ENCODE measurements around the gene ARHGEF12. TPM values are rescaled to one million over a fixed set of nuclear protein-coding genes. Genes with fewer than 3 reads are reported as not detected.

Gene ARHGEF12
- total and polyA plus RNA-seq, 10 of the 15 experiments (the other 5 are each of a cell fraction or from before 2014, with no cell fraction given) = 2.7 to 40.8 (median 20.9) TPM

DNA sequence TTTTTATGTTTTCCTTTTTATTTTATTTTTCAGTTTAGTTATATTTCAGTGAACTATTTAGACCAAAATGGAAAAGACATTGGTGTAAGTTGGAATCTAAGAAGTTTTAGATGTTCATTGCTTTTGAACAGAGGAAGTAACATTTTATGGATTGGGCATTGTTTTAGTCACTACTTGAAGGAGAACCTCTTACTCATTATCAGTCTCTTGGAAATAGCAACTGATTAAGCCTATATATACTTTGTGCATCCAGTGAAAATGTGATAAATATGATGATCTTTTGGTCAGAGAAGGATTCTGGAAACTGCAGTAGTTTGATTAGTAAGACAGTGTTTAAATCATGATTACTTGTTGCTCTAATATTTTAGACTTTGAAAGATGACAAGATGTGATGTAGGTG is 14.4 kb downstream of the ARHGEF12 start:
- Histone ChIP-seq H3K4me3 (no peak overlapping the region), H3K4me2 (ENCODE audit: control insufficient read depth, insufficient read depth) (no peak overlapping the region), H4K20me1 (ENCODE audit: control insufficient read depth, insufficient read depth) (no peaks in the 10 kb centered on the region), H2AFZ (ENCODE audit: control insufficient read depth, low read depth, low read length) (no peak overlapping the region), H3K27me3 (replicated peaks in 1 of 2; ENCODE audit: control insufficient read depth in 2 of 2, insufficient read depth in 2 of 2, low read length in 1 of 2) (no peaks in the 10 kb centered on the region), H3K4me1 (ENCODE audit: control insufficient read depth, insufficient read depth, low read length) (peaks cover 4% of the 10 kb centered on the region), H3K9ac (ENCODE audit: control insufficient read depth, insufficient read depth, low read length) (no peak overlapping the region), H3K79me2 (ENCODE audit: control insufficient read depth, insufficient read depth, low read length) (peaks cover 25% of the 10 kb centered on the region), H3K27ac (ENCODE audit: control insufficient read depth, insufficient read depth) (no peak overlapping the region), H3K36me3 (ENCODE audit: control insufficient read depth in 2 of 2, insufficient read depth in 2 of 2, low read length in 1 of 2) (no peaks in the 10 kb centered on the region; a peak in 2 of 4 replicates), H3K9me3 (replicated peaks; ENCODE audit: control insufficient read depth, insufficient read depth, low read length) (no peaks in the 10 kb centered on the region)
- POLR2A ChIA-PET = no interaction called here
- in situ Hi-C loops (cut with MboI) = no loop called here
- TF ChIP-seq, protein P1, sequence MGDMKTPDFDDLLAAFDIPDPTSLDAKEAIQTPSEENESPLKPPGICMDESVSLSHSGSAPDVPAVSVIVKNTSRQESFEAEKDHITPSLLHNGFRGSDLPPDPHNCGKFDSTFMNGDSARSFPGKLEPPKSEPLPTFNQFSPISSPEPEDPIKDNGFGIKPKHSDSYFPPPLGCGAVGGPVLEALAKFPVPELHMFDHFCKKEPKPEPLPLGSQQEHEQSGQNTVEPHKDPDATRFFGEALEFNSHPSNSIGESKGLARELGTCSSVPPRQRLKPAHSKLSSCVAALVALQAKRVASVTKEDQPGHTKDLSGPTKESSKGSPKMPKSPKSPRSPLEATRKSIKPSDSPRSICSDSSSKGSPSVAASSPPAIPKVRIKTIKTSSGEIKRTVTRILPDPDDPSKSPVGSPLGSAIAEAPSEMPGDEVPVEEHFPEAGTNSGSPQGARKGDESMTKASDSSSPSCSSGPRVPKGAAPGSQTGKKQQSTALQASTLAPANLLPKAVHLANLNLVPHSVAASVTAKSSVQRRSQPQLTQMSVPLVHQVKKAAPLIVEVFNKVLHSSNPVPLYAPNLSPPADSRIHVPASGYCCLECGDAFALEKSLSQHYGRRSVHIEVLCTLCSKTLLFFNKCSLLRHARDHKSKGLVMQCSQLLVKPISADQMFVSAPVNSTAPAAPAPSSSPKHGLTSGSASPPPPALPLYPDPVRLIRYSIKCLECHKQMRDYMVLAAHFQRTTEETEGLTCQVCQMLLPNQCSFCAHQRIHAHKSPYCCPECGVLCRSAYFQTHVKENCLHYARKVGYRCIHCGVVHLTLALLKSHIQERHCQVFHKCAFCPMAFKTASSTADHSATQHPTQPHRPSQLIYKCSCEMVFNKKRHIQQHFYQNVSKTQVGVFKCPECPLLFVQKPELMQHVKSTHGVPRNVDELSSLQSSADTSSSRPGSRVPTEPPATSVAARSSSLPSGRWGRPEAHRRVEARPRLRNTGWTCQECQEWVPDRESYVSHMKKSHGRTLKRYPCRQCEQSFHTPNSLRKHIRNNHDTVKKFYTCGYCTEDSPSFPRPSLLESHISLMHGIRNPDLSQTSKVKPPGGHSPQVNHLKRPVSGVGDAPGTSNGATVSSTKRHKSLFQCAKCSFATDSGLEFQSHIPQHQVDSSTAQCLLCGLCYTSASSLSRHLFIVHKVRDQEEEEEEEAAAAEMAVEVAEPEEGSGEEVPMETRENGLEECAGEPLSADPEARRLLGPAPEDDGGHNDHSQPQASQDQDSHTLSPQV (IDR thresholded peaks at IDR 0.05) = no peak
- RAD21 ChIA-PET (ENCODE audit: unreplicated experiment) = no interaction called here
- intact Hi-C loops (cut with micrococcal nuclease; ENCODE audit: unreplicated experiment) = no loop called here
- ATAC-seq (no peak), DNase-seq (ENCODE audit: low read depth, low spot score) (no peak), FAIRE-seq (no peak)
- BruUV-seq (replicated peaks) = no TSS peak
- CTCF ChIA-PET = no interaction called here
- SMC1A ChIA-PET (ENCODE audit: uncharacterized antibody, unreplicated experiment) = interaction anchor here (1.6 to 1.7 kb wide), 2 partner anchors 22 to 49 kb away, joined by 3 to 4 read pairs; no protein-coding TSS in a partner anchor

DNA sequence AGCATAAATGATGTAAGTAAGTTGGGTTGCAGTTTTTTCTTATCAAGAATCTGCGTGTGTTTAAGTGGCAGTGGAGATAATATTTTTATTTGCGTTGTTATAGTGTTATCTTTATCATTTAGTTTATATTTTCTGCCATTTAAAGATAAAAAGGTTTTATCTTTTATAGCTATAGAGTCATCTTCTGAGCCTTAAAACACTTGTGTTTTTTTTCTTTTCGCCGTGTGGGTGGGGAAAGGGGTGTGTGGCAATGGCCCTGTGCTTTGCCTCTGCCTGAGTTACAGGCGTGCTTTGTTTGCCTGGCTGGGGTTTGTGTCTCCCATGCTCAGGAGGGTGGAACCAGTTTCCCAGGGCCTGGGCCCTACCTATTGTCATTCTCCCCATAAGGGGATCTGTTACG is 16.2 kb downstream of the ARHGEF12 start:
- H3K9me3 ChIP-seq (replicated peaks; ENCODE audit: control insufficient read depth, insufficient read depth, low read length) = no peaks in the 10 kb centered on the region
- 88% methylated on average over 6 of the region's 6 CpGs for WGBS (ENCODE audit: insufficient coverage, insufficient replicate concordance, low lambda C conversion rate, missing lambda C conversion rate)
- FAIRE-seq (no peak), DNase-seq (ENCODE audit: low read depth, low spot score) (no peak), ATAC-seq (no peak)
- no peaks in the 10 kb centered on the region for H3K27me3 ChIP-seq (replicated peaks in 1 of 2; ENCODE audit: control insufficient read depth in 2 of 2, insufficient read depth in 2 of 2, low read length in 1 of 2)
- no peak overlapping the region for H3K9ac ChIP-seq (ENCODE audit: control insufficient read depth, insufficient read depth, low read length)
- no peak overlapping the region for H3K4me2 ChIP-seq (ENCODE audit: control insufficient read depth, insufficient read depth)
- peaks cover 10% of the 10 kb centered on the region for H3K79me2 ChIP-seq (ENCODE audit: control insufficient read depth, insufficient read depth, low read length)
- no peaks in the 10 kb centered on the region for H4K20me1 ChIP-seq (ENCODE audit: control insufficient read depth, insufficient read depth)
- BruUV-seq (replicated peaks) = no TSS peak
- no peak overlapping the region for H3K27ac ChIP-seq (ENCODE audit: control insufficient read depth, insufficient read depth)
- intact Hi-C loops (cut with micrococcal nuclease; ENCODE audit: unreplicated experiment) (no loop called here), in situ Hi-C loops (cut with MboI) (no loop called here)
- ChIA-PET POLR2A (no interaction called here), CTCF (interaction anchor here (1.0 kb wide), 1 partner anchor 9 kb away, joined by 3 read pairs; no protein-coding TSS in a partner anchor), RAD21 (ENCODE audit: unreplicated experiment) (no interaction called here), SMC1A (ENCODE audit: uncharacterized antibody, unreplicated experiment) (interaction anchor here (1.0 kb wide), 1 partner anchor 39 kb away, joined by 3 read pairs; no protein-coding TSS in a partner anchor)
- H3K4me1 ChIP-seq (ENCODE audit: control insufficient read depth, insufficient read depth, low read length) = no peaks in the 10 kb centered on the region
- H2AFZ ChIP-seq (ENCODE audit: control insufficient read depth, low read depth, low read length) = no peak overlapping the region
- H3K4me3 ChIP-seq = no peak overlapping the region
- no peaks in the 10 kb centered on the region; a peak in 3 of 4 replicates for H3K36me3 ChIP-seq (ENCODE audit: control insufficient read depth in 2 of 2, insufficient read depth in 2 of 2, low read length in 1 of 2)
- TF ChIP-seq KLF5 (IDR thresholded peaks at IDR 0.05; ENCODE audit: partially characterized antibody) (no peak), ESRRA (IDR thresholded peaks at IDR 0.05; ENCODE audit: low read length) (no peak), RELA (IDR thresholded peaks at IDR 0.05; ENCODE audit: borderline replicate concordance, partially characterized antibody) (no peak), IKZF2 (IDR thresholded peaks at IDR 0.05) (no peak), IKZF1 (conservative IDR thresholded peaks at IDR 0.05) (no peak), HDGF (IDR thresholded peaks at IDR 0.05) (no peak), SIX5 (IDR thresholded peaks at IDR 0.05; ENCODE audit: low read depth, low read length, severe bottlenecking) (no peak), POLR2AphosphoS5 (IDR thresholded peaks at IDR 0.05; ENCODE audit: low read length) (no peak), MYB (IDR thresholded peaks at IDR 0.05; ENCODE audit: borderline replicate concordance, low read depth, low read length) (no peak)
- TF ChIP-seq, protein P2, sequence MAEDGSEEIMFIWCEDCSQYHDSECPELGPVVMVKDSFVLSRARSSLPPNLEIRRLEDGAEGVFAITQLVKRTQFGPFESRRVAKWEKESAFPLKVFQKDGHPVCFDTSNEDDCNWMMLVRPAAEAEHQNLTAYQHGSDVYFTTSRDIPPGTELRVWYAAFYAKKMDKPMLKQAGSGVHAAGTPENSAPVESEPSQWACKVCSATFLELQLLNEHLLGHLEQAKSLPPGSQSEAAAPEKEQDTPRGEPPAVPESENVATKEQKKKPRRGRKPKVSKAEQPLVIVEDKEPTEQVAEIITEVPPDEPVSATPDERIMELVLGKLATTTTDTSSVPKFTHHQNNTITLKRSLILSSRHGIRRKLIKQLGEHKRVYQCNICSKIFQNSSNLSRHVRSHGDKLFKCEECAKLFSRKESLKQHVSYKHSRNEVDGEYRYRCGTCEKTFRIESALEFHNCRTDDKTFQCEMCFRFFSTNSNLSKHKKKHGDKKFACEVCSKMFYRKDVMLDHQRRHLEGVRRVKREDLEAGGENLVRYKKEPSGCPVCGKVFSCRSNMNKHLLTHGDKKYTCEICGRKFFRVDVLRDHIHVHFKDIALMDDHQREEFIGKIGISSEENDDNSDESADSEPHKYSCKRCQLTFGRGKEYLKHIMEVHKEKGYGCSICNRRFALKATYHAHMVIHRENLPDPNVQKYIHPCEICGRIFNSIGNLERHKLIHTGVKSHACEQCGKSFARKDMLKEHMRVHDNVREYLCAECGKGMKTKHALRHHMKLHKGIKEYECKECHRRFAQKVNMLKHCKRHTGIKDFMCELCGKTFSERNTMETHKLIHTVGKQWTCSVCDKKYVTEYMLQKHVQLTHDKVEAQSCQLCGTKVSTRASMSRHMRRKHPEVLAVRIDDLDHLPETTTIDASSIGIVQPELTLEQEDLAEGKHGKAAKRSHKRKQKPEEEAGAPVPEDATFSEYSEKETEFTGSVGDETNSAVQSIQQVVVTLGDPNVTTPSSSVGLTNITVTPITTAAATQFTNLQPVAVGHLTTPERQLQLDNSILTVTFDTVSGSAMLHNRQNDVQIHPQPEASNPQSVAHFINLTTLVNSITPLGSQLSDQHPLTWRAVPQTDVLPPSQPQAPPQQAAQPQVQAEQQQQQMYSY (CRISPR knock-in tag; IDR thresholded peaks at IDR 0.05) = no peak
